ENCODE measurements around the gene CD82. TPM values are rescaled to one million over a fixed set of nuclear protein-coding genes. Genes with fewer than 3 reads are reported as not detected.
A peak's percentile ranks its signal among the peaks of the same experiment; 100 is the strongest.

CD82 gene
- total RNA-seq, 1 donor = 23.2 TPM

DNA sequence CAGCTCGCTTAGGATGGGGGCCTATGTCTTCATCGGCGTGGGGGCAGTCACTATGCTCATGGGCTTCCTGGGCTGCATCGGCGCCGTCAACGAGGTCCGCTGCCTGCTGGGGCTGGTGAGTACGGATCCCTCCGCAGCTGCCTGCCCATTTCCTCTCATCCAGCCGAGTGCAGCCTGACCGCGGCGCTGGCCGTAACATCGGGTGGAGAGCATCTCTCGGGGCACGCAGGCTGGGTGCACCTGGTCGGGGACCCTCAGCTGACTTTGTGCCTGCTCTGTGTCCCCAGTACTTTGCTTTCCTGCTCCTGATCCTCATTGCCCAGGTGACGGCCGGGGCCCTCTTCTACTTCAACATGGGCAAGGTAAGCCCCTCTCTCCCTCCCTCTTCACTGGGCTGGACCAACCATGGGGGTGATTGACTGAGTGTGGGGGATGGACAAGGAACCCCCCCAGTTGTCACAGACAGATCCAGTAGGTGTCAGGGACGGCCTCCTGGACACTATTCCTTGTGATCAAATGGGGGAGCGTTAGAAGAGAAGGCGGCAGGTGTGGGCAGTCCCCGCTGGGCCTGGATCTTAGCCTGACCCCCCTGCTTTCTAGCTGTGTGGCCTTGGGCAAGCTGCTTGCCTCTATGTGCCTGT lies 39.7 kb downstream of the CD82 start:
- Histone ChIP-seq H4K20me1 (ENCODE audit: insufficient read depth, low read length) (no peaks in the 10 kb centered on the region), H3K4me3 (ENCODE audit: insufficient read depth, low read length) (no peak overlapping the region), H3K27ac (ENCODE audit: low read depth, low read length) (no peak overlapping the region), H3K9me3 (ENCODE audit: low read depth, low read length) (no peaks in the 10 kb centered on the region), H3K4me2 (ENCODE audit: insufficient read depth, low read length) (no peak overlapping the region), H2AFZ (ENCODE audit: low read length) (no peak overlapping the region), H3K4me1 (ENCODE audit: insufficient read depth, low read length) (peaks cover 54% of the 10 kb centered on the region), H3K79me2 (ENCODE audit: insufficient read depth, low read length) (no peaks in the 10 kb centered on the region), H3K27me3 (ENCODE audit: insufficient read depth, low read length) (no peaks in the 10 kb centered on the region), H3K36me3 (ENCODE audit: insufficient read depth, low read length) (peaks cover 17% of the 10 kb centered on the region)
- no peak for TF ChIP-seq CTCF (IDR thresholded peaks at IDR 0.05; ENCODE audit: extremely low read depth, low read depth, low read length)
- peak; percentile 58 for DNase-seq (ENCODE audit: insufficient read length, low spot score, missing footprints)

DNA sequence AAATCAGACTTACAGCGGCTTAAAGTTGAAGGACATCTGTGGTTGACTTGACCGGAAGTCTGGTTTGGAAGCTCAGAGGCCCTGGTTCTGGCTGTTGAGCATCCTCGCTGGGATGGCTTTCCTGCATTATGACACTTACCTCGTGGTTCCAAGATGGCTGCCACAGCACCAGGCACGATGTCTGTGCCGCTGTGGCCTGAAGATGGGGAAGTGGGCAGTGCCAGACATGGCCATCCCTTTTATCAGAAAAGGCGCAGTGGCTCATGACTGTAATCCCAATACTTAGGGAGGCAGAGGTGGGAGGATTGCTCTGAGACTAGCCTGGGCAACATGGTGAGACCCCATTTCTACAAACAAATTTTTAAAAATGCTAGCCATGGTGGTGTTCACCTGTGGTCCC lies 40.5 kb downstream of the CD82 start:
- Histone ChIP-seq H3K4me2 (ENCODE audit: insufficient read depth, low read length) (no peak overlapping the region), H3K9me3 (ENCODE audit: low read depth, low read length) (no peaks in the 10 kb centered on the region), H4K20me1 (ENCODE audit: insufficient read depth, low read length) (no peaks in the 10 kb centered on the region), H3K4me3 (ENCODE audit: insufficient read depth, low read length) (no peak overlapping the region), H2AFZ (ENCODE audit: low read length) (no peak overlapping the region), H3K79me2 (ENCODE audit: insufficient read depth, low read length) (no peaks in the 10 kb centered on the region), H3K27me3 (ENCODE audit: insufficient read depth, low read length) (no peaks in the 10 kb centered on the region), H3K4me1 (ENCODE audit: insufficient read depth, low read length) (peaks cover 54% of the 10 kb centered on the region), H3K27ac (ENCODE audit: low read depth, low read length) (no peak overlapping the region), H3K36me3 (ENCODE audit: insufficient read depth, low read length) (peaks cover 17% of the 10 kb centered on the region)
- no peak for DNase-seq (ENCODE audit: insufficient read length, low spot score, missing footprints)
- TF ChIP-seq CTCF (IDR thresholded peaks at IDR 0.05; ENCODE audit: extremely low read depth, low read depth, low read length) = no peak

DNA sequence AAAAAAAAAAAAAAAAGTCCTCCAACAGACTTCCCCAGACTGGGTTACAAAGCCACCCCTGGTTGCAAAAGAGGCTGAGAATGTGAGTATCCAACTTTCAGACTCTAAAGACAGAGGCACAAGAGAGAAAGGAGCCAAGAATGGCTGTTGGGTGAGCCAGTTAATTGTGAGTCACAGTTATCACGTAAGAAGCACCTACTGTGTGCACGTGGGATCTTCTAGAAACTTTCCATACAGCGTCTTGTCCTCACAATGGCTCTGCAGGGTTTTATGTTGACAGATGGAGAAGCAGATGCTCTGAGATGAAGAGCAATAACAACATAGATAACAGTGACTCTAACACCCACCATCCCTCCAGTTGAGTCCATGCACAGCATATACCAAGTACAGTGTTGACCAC lies 41.0 kb downstream of the CD82 start:
- H3K36me3 ChIP-seq (ENCODE audit: insufficient read depth, low read length) = peaks cover 17% of the 10 kb centered on the region

More for the DNA sequence above, 41.0 kb downstream of the CD82 start:
- no peak overlapping the region for H2AFZ ChIP-seq (ENCODE audit: low read length)
- no peaks in the 10 kb centered on the region for H3K79me2 ChIP-seq (ENCODE audit: insufficient read depth, low read length)
- no peak for TF ChIP-seq CTCF (IDR thresholded peaks at IDR 0.05; ENCODE audit: extremely low read depth, low read depth, low read length)
- H4K20me1 ChIP-seq (ENCODE audit: insufficient read depth, low read length) = no peaks in the 10 kb centered on the region
- H3K4me2 ChIP-seq (ENCODE audit: insufficient read depth, low read length) = no peak overlapping the region
- peaks cover 49% of the 10 kb centered on the region for H3K4me1 ChIP-seq (ENCODE audit: insufficient read depth, low read length)
- no peak for DNase-seq (ENCODE audit: insufficient read length, low spot score, missing footprints)
- H3K9me3 ChIP-seq (ENCODE audit: low read depth, low read length) = no peaks in the 10 kb centered on the region
- H3K4me3 ChIP-seq (ENCODE audit: insufficient read depth, low read length) = no peak overlapping the region
- no peaks in the 10 kb centered on the region for H3K27me3 ChIP-seq (ENCODE audit: insufficient read depth, low read length)
- peak overlapping the region; percentile 18 for H3K27ac ChIP-seq (ENCODE audit: low read depth, low read length)
